ENCODE data around the gene SULT2A1.

DNA sequence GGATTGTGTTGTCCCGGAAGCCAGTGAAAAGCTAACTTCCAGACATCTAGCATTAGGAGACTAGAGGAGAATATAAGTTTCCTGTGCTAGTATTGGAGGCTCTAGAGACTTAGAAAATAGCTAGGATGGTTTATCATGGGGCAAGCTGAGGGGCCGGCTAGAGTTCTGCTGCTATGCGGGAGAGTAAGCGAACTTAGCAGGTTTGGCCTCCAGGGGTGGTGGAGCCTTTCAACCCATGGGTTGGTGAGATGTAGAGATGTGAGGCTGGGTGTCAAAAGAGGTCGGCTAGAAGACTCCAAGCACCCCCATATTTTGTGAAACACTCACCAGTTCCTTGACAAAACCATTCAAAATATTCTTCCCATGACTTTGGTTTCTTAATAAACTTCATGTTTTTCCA lies 4.4 kb downstream of the SULT2A1 start:
- TF ChIP-seq CTCF (IDR thresholded peaks at IDR 0.05; ENCODE audit: borderline replicate concordance, extremely low read depth, low read length, poor library complexity, severe bottlenecking) (no peak), EZH2 (IDR thresholded peaks at IDR 0.05; ENCODE audit: borderline replicate concordance, low read depth, low read length, severe bottlenecking) (no peak)
